HG02571 (cell line): ENCODE data around the gene SMIM13.

Experiments used
- ATAC-seq: cut with Tn5 transposase; IDR thresholded peaks from one replicate; pipeline ENCODE4 v1.9.1; 2021; ENCODE audit warnings: mild to moderate bottlenecking, moderate library complexity; ENCODE audit not compliant: unreplicated experiment

The SMIM13 gene

GRCh38 chr6:11093626-11094410 lies at the start of gene SMIM13:
Gene SMIM13 (plus strand): TSS chr6:11093834. CDS start chr6:11094314, 480 bp downstream.
- peak; percentile 92 for ATAC-seq

GRCh38 chr6:11043961-11044711 lies 49.5 kb upstream of the SMIM13 start, which contains the start of gene ELOVL2:
Gene ELOVL2 (minus strand): TSS chr6:11044305. CDS start chr6:11044230, 75 bp downstream.
- ATAC-seq, result no peak

- ATAC-seq, result no peak
These were observed 48.9 kb upstream of the SMIM13 start for GRCh38 chr6:11044712-11045167.

GRCh38 chr6:11050731-11051130 lies 42.9 kb upstream of the SMIM13 start:
- no peak for ATAC-seq

- no peak for ATAC-seq
These were observed 40.3 kb upstream of the SMIM13 start for GRCh38 chr6:11053307-11053706.

GRCh38 chr6:11054722-11055121 lies 38.9 kb upstream of the SMIM13 start:
- ATAC-seq, result no peak

- no peak for ATAC-seq
These were observed 38.5 kb upstream of the SMIM13 start for GRCh38 chr6:11055127-11055627.

- ATAC-seq, result no peak
These were observed 36.8 kb upstream of the SMIM13 start for GRCh38 chr6:11056871-11057270.

- ATAC-seq, result no peak
These were observed 35.2 kb upstream of the SMIM13 start for GRCh38 chr6:11058406-11058805.

GRCh38 chr6:11062083-11062482 lies 31.6 kb upstream of the SMIM13 start:
- ATAC-seq, result no peak

- no peak for ATAC-seq
These were observed 30.9 kb upstream of the SMIM13 start for GRCh38 chr6:11062715-11063114.

- no peak for ATAC-seq
These were observed 28.8 kb upstream of the SMIM13 start for GRCh38 chr6:11064836-11065235.

GRCh38 chr6:11065436-11066202 lies 28.0 kb upstream of the SMIM13 start:
- ATAC-seq, result no peak

- ATAC-seq, result no peak
These were observed 26.9 kb upstream of the SMIM13 start for GRCh38 chr6:11066505-11067347.

GRCh38 chr6:11067348-11067747 lies 26.3 kb upstream of the SMIM13 start:
- no peak for ATAC-seq

- ATAC-seq, result no peak
These were observed 23.9 kb upstream of the SMIM13 start for GRCh38 chr6:11069760-11070159.

- no peak for ATAC-seq
These were observed 21.5 kb upstream of the SMIM13 start for GRCh38 chr6:11072101-11072500.

- no peak for ATAC-seq
These were observed 17.1 kb upstream of the SMIM13 start for GRCh38 chr6:11076540-11076939.

- ATAC-seq, result no peak
These were observed 15.4 kb upstream of the SMIM13 start for GRCh38 chr6:11078266-11078665.

GRCh38 chr6:11080296-11080695 lies 13.3 kb upstream of the SMIM13 start:
- no peak for ATAC-seq
